GM18505 (cell line): ENCODE measurements around the gene CARS1.

Experiments used
- ATAC-seq: cut with Tn5 transposase; IDR thresholded peaks from one replicate; pipeline ENCODE4 v1.9.1; 2021; ENCODE audit not compliant: unreplicated experiment
- POLR2A ChIP-seq: IDR thresholded peaks from 4 replicates; pipeline ENCODE4 v1.6.1; 2011; ENCODE audit warnings: borderline replicate concordance; ENCODE audit not compliant: insufficient read depth, insufficient read length; ENCODE audit errors: extremely low read depth

Gene CARS1

GRCh38 chr11:3060436-3061025 lies 3.3 kb upstream of the CARS1 start:
- TF ChIP-seq POLR2A, result no peak
- ATAC-seq, result no peak

GRCh38 chr11:3058753-3059664 lies 1.8 kb upstream of the CARS1 start:
- no peak for TF ChIP-seq POLR2A
- ATAC-seq, result no peak

- ATAC-seq, result peak; percentile 7
- TF ChIP-seq POLR2A, result no peak
These were observed 741 bp downstream of the CARS1 start for GRCh38 chr11:3056296-3057068.

GRCh38 chr11:3055891-3056290 lies 1.3 kb downstream of the CARS1 start:
- no peak for TF ChIP-seq POLR2A
- ATAC-seq, result no peak

GRCh38 chr11:3052567-3052966 lies 4.7 kb downstream of the CARS1 start:
- TF ChIP-seq POLR2A, result no peak
- no peak for ATAC-seq

GRCh38 chr11:3052109-3052479 lies 5.1 kb downstream of the CARS1 start:
- TF ChIP-seq POLR2A, result no peak
- no peak for ATAC-seq

- TF ChIP-seq POLR2A, result no peak
- ATAC-seq, result no peak
These were observed 5.8 kb downstream of the CARS1 start for GRCh38 chr11:3051196-3052108.

GRCh38 chr11:3050386-3051195 lies 6.6 kb downstream of the CARS1 start:
- ATAC-seq, result no peak
- no peak for TF ChIP-seq POLR2A

GRCh38 chr11:3049430-3050243 lies 7.6 kb downstream of the CARS1 start:
- no peak for TF ChIP-seq POLR2A

GRCh38 chr11:3047637-3048036 lies 9.6 kb downstream of the CARS1 start:
- no peak for TF ChIP-seq POLR2A
- ATAC-seq, result no peak

More at GRCh38 chr11:3049430-3050243, 7.6 kb downstream of the CARS1 start:
- peak; percentile 87 for ATAC-seq

GRCh38 chr11:3046641-3047040 lies 10.6 kb downstream of the CARS1 start:
- no peak for TF ChIP-seq POLR2A
- no peak for ATAC-seq
